ENCODE measurements around the gene BAZ2B.

DNA sequence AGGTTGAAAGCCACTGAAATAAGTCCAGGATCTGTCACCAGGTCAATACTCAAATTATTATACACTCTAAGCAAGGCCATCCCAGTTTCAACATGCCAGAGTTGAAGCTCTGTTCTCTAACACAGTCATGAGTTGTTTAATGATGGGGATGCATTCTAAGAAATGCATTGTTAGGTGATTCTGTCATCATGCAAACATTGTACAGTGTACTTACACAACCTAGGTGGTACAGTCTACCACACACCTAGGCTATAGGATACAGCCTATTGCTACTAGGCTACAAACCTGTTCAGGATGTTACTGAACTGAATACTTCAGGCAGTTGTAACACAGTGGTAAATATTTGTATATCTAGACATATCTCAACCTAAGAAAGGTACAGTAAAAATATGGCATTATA lies 162.2 kb downstream of the BAZ2B start:
- TF ChIP-seq CTCF (conservative IDR thresholded peaks at IDR 0.05; ENCODE audit: low read length) (no peak), EZH2phosphoT487 (IDR thresholded peaks at IDR 0.05; ENCODE audit: borderline replicate concordance, low read depth, low read length) (no peak)
